ENCODE results near the gene TANK. TPM values are rescaled to one million over a fixed set of nuclear protein-coding genes. Genes with fewer than 3 reads are reported as not detected.

The TANK gene
- total RNA-seq, 2 donors from 2014 or later, result 50.4 to 51.0 TPM

DNA sequence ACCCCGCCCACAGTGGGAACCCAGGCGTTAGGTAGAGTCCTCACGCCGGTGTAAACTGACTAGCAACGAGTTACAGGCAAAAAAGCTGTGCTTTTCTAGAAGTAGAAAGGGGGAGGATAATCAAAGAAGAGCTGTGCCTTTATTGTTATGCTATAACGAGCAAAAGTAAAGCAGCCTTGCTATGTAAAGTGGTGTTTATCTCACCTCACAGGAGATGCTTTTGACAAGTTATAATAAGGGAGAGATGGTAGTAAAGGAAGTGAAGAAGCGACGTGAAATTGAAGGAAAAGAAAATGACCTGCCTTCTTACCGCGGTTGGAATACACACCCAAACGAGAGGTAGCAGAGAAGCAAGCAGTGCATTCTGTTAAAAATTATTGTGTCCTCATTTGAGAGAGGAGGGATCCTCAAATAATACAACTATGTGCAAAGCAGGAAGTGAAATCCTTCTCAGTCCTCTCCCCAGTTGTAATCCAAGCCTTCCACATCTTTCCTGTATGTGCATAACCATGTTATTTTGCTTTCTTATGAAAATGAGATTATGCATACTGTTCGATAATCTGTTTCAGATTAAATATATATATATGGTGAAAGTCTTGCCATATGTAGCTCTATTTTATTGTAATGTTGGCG is 962 bp downstream of the TANK start:
- H3K4me1 ChIP-seq (replicated peaks), result no peaks in the 10 kb centered on the region
- 12% methylated on average over 13 of the region's 13 CpGs for WGBS

DNA sequence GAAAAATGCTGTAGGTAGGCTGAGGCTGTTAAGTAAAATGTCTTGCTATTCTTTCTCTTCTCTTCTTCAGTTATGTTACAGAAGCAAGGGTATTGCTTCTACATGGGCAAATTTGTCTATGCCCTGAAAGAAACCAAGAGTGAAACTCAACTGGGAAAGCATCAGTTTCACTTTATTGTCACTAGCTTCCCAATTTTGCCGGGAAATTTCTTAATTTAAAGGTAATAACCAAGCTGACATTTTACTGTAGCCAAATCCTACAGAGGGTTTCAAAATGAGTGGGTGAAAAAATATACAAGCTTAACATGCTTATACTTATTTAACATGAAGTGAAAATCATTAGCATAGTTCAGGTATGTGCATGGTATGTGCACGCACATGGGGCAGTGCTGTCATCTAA is 3.2 kb downstream of the TANK start:
- Histone ChIP-seq H3K4me1 (replicated peaks) (no peaks in the 10 kb centered on the region), H3K9me3 (no peaks in the 10 kb centered on the region), H3K36me3 (no peaks in the 10 kb centered on the region), H3K27ac (no peak overlapping the region), H3K27me3 (replicated peaks; ENCODE audit: insufficient read depth) (no peaks in the 10 kb centered on the region), H3K4me3 (no peak overlapping the region)
- intact Hi-C loops (cut with DNase I), result no loop called here
- TF ChIP-seq POLR2AphosphoS5 (IDR thresholded peaks at IDR 0.05), result no peak
- TF ChIP-seq, protein P1, sequence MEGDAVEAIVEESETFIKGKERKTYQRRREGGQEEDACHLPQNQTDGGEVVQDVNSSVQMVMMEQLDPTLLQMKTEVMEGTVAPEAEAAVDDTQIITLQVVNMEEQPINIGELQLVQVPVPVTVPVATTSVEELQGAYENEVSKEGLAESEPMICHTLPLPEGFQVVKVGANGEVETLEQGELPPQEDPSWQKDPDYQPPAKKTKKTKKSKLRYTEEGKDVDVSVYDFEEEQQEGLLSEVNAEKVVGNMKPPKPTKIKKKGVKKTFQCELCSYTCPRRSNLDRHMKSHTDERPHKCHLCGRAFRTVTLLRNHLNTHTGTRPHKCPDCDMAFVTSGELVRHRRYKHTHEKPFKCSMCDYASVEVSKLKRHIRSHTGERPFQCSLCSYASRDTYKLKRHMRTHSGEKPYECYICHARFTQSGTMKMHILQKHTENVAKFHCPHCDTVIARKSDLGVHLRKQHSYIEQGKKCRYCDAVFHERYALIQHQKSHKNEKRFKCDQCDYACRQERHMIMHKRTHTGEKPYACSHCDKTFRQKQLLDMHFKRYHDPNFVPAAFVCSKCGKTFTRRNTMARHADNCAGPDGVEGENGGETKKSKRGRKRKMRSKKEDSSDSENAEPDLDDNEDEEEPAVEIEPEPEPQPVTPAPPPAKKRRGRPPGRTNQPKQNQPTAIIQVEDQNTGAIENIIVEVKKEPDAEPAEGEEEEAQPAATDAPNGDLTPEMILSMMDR (IDR thresholded peaks at IDR 0.05), result no peak
- TF ChIP-seq POLR2A (IDR thresholded peaks at IDR 0.05), result no peak
- 92% methylated on average over 2 of the region's 2 CpGs for WGBS
- DNase-seq (ENCODE audit: low spot score), result no peak

More for the DNA sequence above, 962 bp downstream of the TANK start:
- Histone ChIP-seq H3K4me3 (peak overlapping the region; percentile 62 to 82), H3K27me3 (replicated peaks; ENCODE audit: insufficient read depth) (no peaks in the 10 kb centered on the region), H3K36me3 (no peaks in the 10 kb centered on the region), H3K27ac (peak overlapping the region; percentile 84 to 85), H3K9me3 (no peaks in the 10 kb centered on the region)
- DNase-seq (ENCODE audit: low spot score), result no peak
- intact Hi-C loops (cut with DNase I), result no loop called here
- TF ChIP-seq POLR2AphosphoS5 (IDR thresholded peaks at IDR 0.05), result no peak

DNA sequence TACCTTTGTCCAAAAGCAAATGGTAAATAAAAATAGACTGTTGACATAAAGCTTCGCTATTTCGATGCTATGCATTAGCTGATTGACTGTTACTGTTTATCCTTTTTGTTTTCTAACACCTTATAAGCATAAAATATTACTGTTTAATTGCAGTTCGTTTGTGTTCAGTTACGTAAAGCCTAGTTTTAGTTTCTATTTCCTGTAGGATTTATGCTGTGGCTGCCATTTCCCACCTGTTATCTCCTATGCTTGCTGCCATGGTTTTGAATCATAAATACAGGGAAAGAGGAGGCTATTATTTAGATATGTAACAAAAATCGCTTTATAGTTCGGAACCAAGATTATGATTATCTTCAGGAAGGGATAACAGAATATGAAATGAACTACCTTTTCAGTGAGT is 3.9 kb downstream of the TANK start:
- Histone ChIP-seq H3K27me3 (replicated peaks; ENCODE audit: insufficient read depth) (no peaks in the 10 kb centered on the region), H3K36me3 (no peaks in the 10 kb centered on the region), H3K4me1 (replicated peaks) (no peaks in the 10 kb centered on the region), H3K4me3 (no peak overlapping the region), H3K27ac (no peak overlapping the region), H3K9me3 (no peaks in the 10 kb centered on the region)
- TF ChIP-seq, protein P1 (IDR thresholded peaks at IDR 0.05), result no peak
- TF ChIP-seq POLR2AphosphoS5 (IDR thresholded peaks at IDR 0.05) (no peak), POLR2A (IDR thresholded peaks at IDR 0.05) (no peak)
- WGBS, result 94% methylated on average over 6 of the region's 6 CpGs
- DNase-seq (ENCODE audit: low spot score), result no peak
- intact Hi-C loops (cut with DNase I), result no loop called here

DNA sequence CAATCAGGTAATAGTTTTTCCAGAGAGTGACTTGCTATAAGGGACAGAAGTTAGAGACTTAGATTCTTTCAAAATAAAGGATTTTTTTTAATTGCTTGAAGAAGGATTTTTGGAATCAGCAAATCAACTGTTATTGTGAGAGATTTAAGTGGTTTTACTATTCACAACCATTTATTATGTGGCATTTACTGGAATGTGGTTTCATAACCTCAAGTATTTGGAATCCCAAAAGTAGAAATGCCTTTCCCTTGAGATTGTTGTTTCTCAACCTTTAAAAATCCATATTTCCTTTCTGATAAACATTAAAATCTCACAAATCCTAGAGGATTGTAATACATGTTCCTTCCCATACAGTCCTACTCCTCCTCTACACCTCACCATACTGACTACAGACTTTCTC is 5.0 kb downstream of the TANK start:
- Histone ChIP-seq H3K4me1 (replicated peaks) (no peaks in the 10 kb centered on the region), H3K27me3 (replicated peaks; ENCODE audit: insufficient read depth) (no peaks in the 10 kb centered on the region), H3K4me3 (no peak overlapping the region), H3K36me3 (no peaks in the 10 kb centered on the region), H3K9me3 (no peaks in the 10 kb centered on the region), H3K27ac (no peak overlapping the region)
- TF ChIP-seq, protein P1 (IDR thresholded peaks at IDR 0.05), result no peak
- TF ChIP-seq POLR2A (IDR thresholded peaks at IDR 0.05) (no peak), POLR2AphosphoS5 (IDR thresholded peaks at IDR 0.05) (no peak)
- intact Hi-C loops (cut with DNase I), result no loop called here
- DNase-seq (ENCODE audit: low spot score), result no peak

DNA sequence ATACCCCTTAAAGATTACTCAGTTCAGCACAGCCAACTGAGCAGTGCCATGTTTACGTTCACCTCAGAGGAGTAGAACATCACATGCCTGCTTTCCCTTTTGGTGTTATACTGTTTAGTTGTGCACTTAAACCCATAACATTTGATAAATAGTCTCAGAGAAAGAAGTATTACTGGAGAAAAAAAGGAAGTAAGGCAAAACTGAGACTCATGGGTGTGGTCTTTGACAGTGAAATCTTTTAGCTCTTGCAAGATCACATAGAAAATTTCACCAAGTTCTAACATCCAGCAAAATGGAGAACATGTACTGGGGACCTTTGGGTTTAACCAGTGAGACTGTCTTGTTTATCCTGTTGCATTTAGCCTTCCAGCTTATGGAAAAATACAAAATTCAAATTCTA is 5.6 kb downstream of the TANK start:
- 95% methylated on average over 1 of the region's 1 CpG for WGBS
- TF ChIP-seq POLR2A (IDR thresholded peaks at IDR 0.05), result no peak
- no peak for TF ChIP-seq POLR2AphosphoS5 (IDR thresholded peaks at IDR 0.05)
- TF ChIP-seq, protein P1 (IDR thresholded peaks at IDR 0.05), result no peak
- DNase-seq (ENCODE audit: low spot score), result no peak
- H3K4me1 ChIP-seq (replicated peaks), result no peaks in the 10 kb centered on the region
- H3K27me3 ChIP-seq (replicated peaks; ENCODE audit: insufficient read depth), result no peaks in the 10 kb centered on the region
- no peaks in the 10 kb centered on the region for H3K9me3 ChIP-seq
- intact Hi-C loops (cut with DNase I), result no loop called here
- H3K36me3 ChIP-seq, result no peaks in the 10 kb centered on the region
- no peak overlapping the region for H3K4me3 ChIP-seq
- no peak overlapping the region for H3K27ac ChIP-seq
